CD4-positive, alpha-beta T cell treated with Interleukin-2 at 100 ng/mL for 4 hours (primary cell): Measurements from ENCODE around the gene C1orf159.

ENCODE experiments used
- DNase-seq: peaks from one replicate; pipeline ENCODE4 v3.0.0-alpha.2; 2020; ENCODE audit warnings: low spot score

C1orf159 gene

GRCh38 chr1:1053022-1053421 is 62.9 kb downstream of the C1orf159 start:
- no peak for DNase-seq

- no peak for DNase-seq
Measured at GRCh38 chr1:1052003-1052840, 63.7 kb downstream of the C1orf159 start.

- no peak for DNase-seq
Measured at GRCh38 chr1:1051127-1051810, 64.6 kb downstream of the C1orf159 start.

- DNase-seq, result no peak
Measured at GRCh38 chr1:1050577-1051052, 65.3 kb downstream of the C1orf159 start.

GRCh38 chr1:1049318-1050165 is 66.3 kb downstream of the C1orf159 start:
- no peak for DNase-seq

- DNase-seq, result no peak
Measured at GRCh38 chr1:1048765-1049164, 67.1 kb downstream of the C1orf159 start.

- no peak for DNase-seq
Measured at GRCh38 chr1:1047963-1048362, 67.9 kb downstream of the C1orf159 start.

GRCh38 chr1:1047407-1047806 is 68.5 kb downstream of the C1orf159 start:
- no peak for DNase-seq

- no peak for DNase-seq
Measured at GRCh38 chr1:1046767-1047166, 69.1 kb downstream of the C1orf159 start.

GRCh38 chr1:1046243-1046642 is 69.6 kb downstream of the C1orf159 start:
- no peak for DNase-seq

- no peak for DNase-seq
Measured at GRCh38 chr1:1045129-1045528, 70.8 kb downstream of the C1orf159 start.

GRCh38 chr1:1044455-1045078 is 71.3 kb downstream of the C1orf159 start:
- DNase-seq, result no peak

- DNase-seq, result no peak
Measured at GRCh38 chr1:1043921-1044320, 72.0 kb downstream of the C1orf159 start.

- DNase-seq, result no peak
Measured at GRCh38 chr1:1043411-1043810, 72.5 kb downstream of the C1orf159 start.

GRCh38 chr1:1042835-1043234 is 73.1 kb downstream of the C1orf159 start:
- no peak for DNase-seq

- DNase-seq, result no peak
Measured at GRCh38 chr1:1041873-1042272, 74.0 kb downstream of the C1orf159 start.

- DNase-seq, result no peak
Measured at GRCh38 chr1:1041092-1041523, 74.8 kb downstream of the C1orf159 start.

GRCh38 chr1:1040004-1040991 is 75.6 kb downstream of the C1orf159 start:
- DNase-seq, result peak; percentile 69

GRCh38 chr1:1039145-1039910 is 76.6 kb downstream of the C1orf159 start:
- no peak for DNase-seq

- no peak for DNase-seq
Measured at GRCh38 chr1:1038694-1039093, 77.2 kb downstream of the C1orf159 start.
